ENCODE measurements around the gene LY6G6C. TPM values are rescaled to one million over a fixed set of nuclear protein-coding genes. Genes with fewer than 3 reads are reported as not detected.

LY6G6C gene
- total RNA-seq, 1 donor, result not detected

- Histone ChIP-seq H4K20me1 (ENCODE audit: insufficient read depth, low read length) (peaks cover 9% of the 10 kb centered on the region), H3K36me3 (ENCODE audit: insufficient read depth, low read length) (peaks cover 68% of the 10 kb centered on the region), H3K9me3 (ENCODE audit: low read depth, low read length) (no peaks in the 10 kb centered on the region), H3K4me3 (ENCODE audit: insufficient read depth, low read length) (no peak overlapping the region), H3K4me1 (ENCODE audit: insufficient read depth, low read length) (no peaks in the 10 kb centered on the region), H3K27me3 (ENCODE audit: insufficient read depth, low read length) (no peaks in the 10 kb centered on the region), H3K4me2 (ENCODE audit: insufficient read depth, low read length) (no peak overlapping the region), H3K27ac (ENCODE audit: low read depth, low read length) (no peak overlapping the region), H3K79me2 (ENCODE audit: insufficient read depth, low read length) (no peaks in the 10 kb centered on the region), H2AFZ (ENCODE audit: low read length) (no peak overlapping the region)
- no peak for TF ChIP-seq CTCF (IDR thresholded peaks at IDR 0.05; ENCODE audit: extremely low read depth, low read depth, low read length)
- no peak for DNase-seq (ENCODE audit: insufficient read length, low spot score, missing footprints)
Measured at GRCh38 chr6:31692886-31693285, 28.7 kb downstream of the LY6G6C start.

GRCh38 chr6:31692353-31692752 lies 29.2 kb downstream of the LY6G6C start:
- TF ChIP-seq CTCF (IDR thresholded peaks at IDR 0.05; ENCODE audit: extremely low read depth, low read depth, low read length), result no peak
- no peaks in the 10 kb centered on the region for H3K79me2 ChIP-seq (ENCODE audit: insufficient read depth, low read length)
- H3K27ac ChIP-seq (ENCODE audit: low read depth, low read length), result no peak overlapping the region
- H4K20me1 ChIP-seq (ENCODE audit: insufficient read depth, low read length), result peaks cover 6% of the 10 kb centered on the region
- no peak overlapping the region for H2AFZ ChIP-seq (ENCODE audit: low read length)
- no peak overlapping the region for H3K4me3 ChIP-seq (ENCODE audit: insufficient read depth, low read length)
- no peak for DNase-seq (ENCODE audit: insufficient read length, low spot score, missing footprints)
- H3K27me3 ChIP-seq (ENCODE audit: insufficient read depth, low read length), result no peaks in the 10 kb centered on the region
- peaks cover 73% of the 10 kb centered on the region for H3K36me3 ChIP-seq (ENCODE audit: insufficient read depth, low read length)
- no peak overlapping the region for H3K4me2 ChIP-seq (ENCODE audit: insufficient read depth, low read length)
- H3K4me1 ChIP-seq (ENCODE audit: insufficient read depth, low read length), result no peaks in the 10 kb centered on the region
- H3K9me3 ChIP-seq (ENCODE audit: low read depth, low read length), result no peaks in the 10 kb centered on the region

GRCh38 chr6:31691564-31692108 lies 29.9 kb downstream of the LY6G6C start:
- Histone ChIP-seq H3K4me2 (ENCODE audit: insufficient read depth, low read length) (no peak overlapping the region), H3K9me3 (ENCODE audit: low read depth, low read length) (no peaks in the 10 kb centered on the region), H4K20me1 (ENCODE audit: insufficient read depth, low read length) (peaks cover 5% of the 10 kb centered on the region), H3K27ac (ENCODE audit: low read depth, low read length) (no peak overlapping the region), H3K79me2 (ENCODE audit: insufficient read depth, low read length) (no peaks in the 10 kb centered on the region), H3K36me3 (ENCODE audit: insufficient read depth, low read length) (peaks cover 74% of the 10 kb centered on the region), H3K4me1 (ENCODE audit: insufficient read depth, low read length) (no peaks in the 10 kb centered on the region), H3K4me3 (ENCODE audit: insufficient read depth, low read length) (no peak overlapping the region), H3K27me3 (ENCODE audit: insufficient read depth, low read length) (no peaks in the 10 kb centered on the region), H2AFZ (ENCODE audit: low read length) (no peak overlapping the region)
- DNase-seq (ENCODE audit: insufficient read length, low spot score, missing footprints), result no peak
- TF ChIP-seq CTCF (IDR thresholded peaks at IDR 0.05; ENCODE audit: extremely low read depth, low read depth, low read length), result no peak

GRCh38 chr6:31691078-31691463 lies 30.5 kb downstream of the LY6G6C start:
- Histone ChIP-seq H3K4me1 (ENCODE audit: insufficient read depth, low read length) (no peaks in the 10 kb centered on the region), H3K27ac (ENCODE audit: low read depth, low read length) (no peak overlapping the region), H3K79me2 (ENCODE audit: insufficient read depth, low read length) (no peaks in the 10 kb centered on the region), H3K4me2 (ENCODE audit: insufficient read depth, low read length) (no peak overlapping the region), H3K9me3 (ENCODE audit: low read depth, low read length) (no peaks in the 10 kb centered on the region), H3K4me3 (ENCODE audit: insufficient read depth, low read length) (no peak overlapping the region), H3K27me3 (ENCODE audit: insufficient read depth, low read length) (no peaks in the 10 kb centered on the region), H3K36me3 (ENCODE audit: insufficient read depth, low read length) (peaks cover 76% of the 10 kb centered on the region), H2AFZ (ENCODE audit: low read length) (no peak overlapping the region), H4K20me1 (ENCODE audit: insufficient read depth, low read length) (peaks cover 5% of the 10 kb centered on the region)
- no peak for TF ChIP-seq CTCF (IDR thresholded peaks at IDR 0.05; ENCODE audit: extremely low read depth, low read depth, low read length)
- DNase-seq (ENCODE audit: insufficient read length, low spot score, missing footprints), result no peak

Data from osteoblast (primary cell).